ENCODE measurements around the gene LTF.

LTF gene

GRCh38 chr3:46462111-46462510 is 2.6 kb downstream of the LTF start:
- H3K4me1 ChIP-seq (ENCODE audit: control insufficient read depth, insufficient read depth, low read length) = no peaks in the 10 kb centered on the region
- CTCF ChIA-PET = interaction anchor here (0.8 to 2.2 kb wide), 6 partner anchors 12 to 246 kb away, joined by 3 to 12 read pairs (median 3); no protein-coding TSS in a partner anchor
- POLR2A ChIA-PET = no interaction called here
- TF ChIP-seq ZNF394 (tag by site-specific recombination; IDR thresholded peaks at IDR 0.05; ENCODE audit: borderline replicate concordance) (no peak), ZNF791 (tag by site-specific recombination; IDR thresholded peaks at IDR 0.05) (no peak)
- no peak overlapping the region for H3K4me3 ChIP-seq (ENCODE audit: low read depth, low read length)
- no peaks in the 10 kb centered on the region for H3K9me3 ChIP-seq (ENCODE audit: control insufficient read depth, insufficient read depth, low read depth, low read length)
- H3K27ac ChIP-seq (ENCODE audit: extremely low read depth, low read depth, low read length) = no peak overlapping the region
- no peaks in the 10 kb centered on the region for H3K36me3 ChIP-seq (ENCODE audit: control insufficient read depth in 2 of 2, insufficient read depth in 1 of 2, low read length in 2 of 2)

- no peaks in the 10 kb centered on the region for H3K9me3 ChIP-seq (ENCODE audit: control insufficient read depth, insufficient read depth, low read depth, low read length)
- no peaks in the 10 kb centered on the region for H3K4me1 ChIP-seq (ENCODE audit: control insufficient read depth, insufficient read depth, low read length)
- ChIA-PET CTCF (interaction anchor here (2.2 kb wide), 1 partner anchor 10 kb away, joined by 10 read pairs; no protein-coding TSS in a partner anchor), POLR2A (no interaction called here)
- TF ChIP-seq SP2 (tag by site-specific recombination; IDR thresholded peaks at IDR 0.05) (no peak), ZNF280C (tag by site-specific recombination; IDR thresholded peaks at IDR 0.05) (no peak), ZFP3 (tag by site-specific recombination; IDR thresholded peaks at IDR 0.05; ENCODE audit: low read depth) (no peak), ZNF433 (tag by site-specific recombination; IDR thresholded peaks at IDR 0.05; ENCODE audit: low read depth) (no peak), ZSCAN18 (tag by site-specific recombination; IDR thresholded peaks at IDR 0.05) (no peak), SALL2 (tag by site-specific recombination; IDR thresholded peaks at IDR 0.05; ENCODE audit: borderline replicate concordance) (no peak), ZFHX2 (tag by site-specific recombination; conservative IDR thresholded peaks at IDR 0.05) (no peak), ZNF37A (tag by site-specific recombination; IDR thresholded peaks at IDR 0.05) (no peak), ZNF704 (tag by site-specific recombination; IDR thresholded peaks at IDR 0.05) (no peak), ZNF654 (tag by site-specific recombination; IDR thresholded peaks at IDR 0.05; ENCODE audit: low read depth) (no peak), ZNF426 (tag by site-specific recombination; IDR thresholded peaks at IDR 0.05) (no peak), ZNF555 (tag by site-specific recombination; conservative IDR thresholded peaks at IDR 0.05) (no peak), PRDM6 (tag by site-specific recombination; IDR thresholded peaks at IDR 0.05) (no peak), ZFP41 (tag by site-specific recombination; IDR thresholded peaks at IDR 0.05; ENCODE audit: borderline replicate concordance) (no peak)
- H3K27ac ChIP-seq (ENCODE audit: extremely low read depth, low read depth, low read length) = no peak overlapping the region
- no peak overlapping the region for H3K4me3 ChIP-seq (ENCODE audit: low read depth, low read length)
- no peaks in the 10 kb centered on the region for H3K36me3 ChIP-seq (ENCODE audit: control insufficient read depth in 2 of 2, insufficient read depth in 1 of 2, low read length in 2 of 2)
These were observed 4.7 kb downstream of the LTF start for GRCh38 chr3:46460051-46460450.
